IPS-18a (cell line): ENCODE results near the gene RERG.

Experiments
- H3K27ac ChIP-seq: one replicate; pipeline ENCODE4 v1.5.1; 2013; ENCODE audit warnings: low read length
- H3K27me3 ChIP-seq: one replicate; pipeline ENCODE4 v1.6.1; 2013; ENCODE audit warnings: mild to moderate bottlenecking, low read length; ENCODE audit not compliant: control insufficient read depth, insufficient read depth
- H3K36me3 ChIP-seq: one replicate; pipeline ENCODE4 v1.6.1; 2013; ENCODE audit warnings: low read depth, low read length; ENCODE audit not compliant: control insufficient read depth
- H3K4me1 ChIP-seq: one replicate; pipeline ENCODE4 v1.6.1; 2013; ENCODE audit warnings: low read depth, low read length; ENCODE audit not compliant: control insufficient read depth
- H3K4me3 ChIP-seq: one replicate; pipeline ENCODE4 v1.5.1; 2013; ENCODE audit warnings: low read length
- H3K9ac ChIP-seq: one replicate; pipeline ENCODE4 v1.6.1; 2013; ENCODE audit warnings: mild to moderate bottlenecking, low read length, moderate library complexity
- H3K9me3 ChIP-seq: one replicate; pipeline ENCODE4 v1.6.1; 2013; ENCODE audit warnings: low read depth, low read length; ENCODE audit not compliant: control insufficient read depth

Gene RERG

DNA sequence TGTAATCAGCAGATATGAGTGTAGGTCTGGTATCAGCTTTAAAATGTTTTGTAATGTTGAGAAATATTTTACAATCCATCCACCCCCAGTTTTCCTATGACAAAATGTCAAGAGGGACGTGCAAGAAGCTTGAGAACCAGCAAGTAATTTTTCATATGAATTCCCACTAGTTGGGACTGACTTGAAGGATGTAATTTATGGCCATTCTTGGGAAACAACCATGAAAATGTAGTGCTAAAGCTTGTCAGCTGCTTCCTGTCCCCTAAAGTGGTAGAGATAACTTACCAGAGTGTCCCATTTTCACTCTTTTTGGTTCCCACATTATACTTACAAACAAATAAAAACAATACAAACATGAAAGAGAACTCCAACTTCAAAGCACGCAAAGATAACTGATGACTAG lies 63.9 kb downstream of the RERG start:
- no peaks in the 10 kb centered on the region for H3K9me3 ChIP-seq
- no peak overlapping the region for H3K4me3 ChIP-seq
- H3K27me3 ChIP-seq = no peaks in the 10 kb centered on the region
- H3K9ac ChIP-seq = no peak overlapping the region
- H3K36me3 ChIP-seq = no peaks in the 10 kb centered on the region
- H3K4me1 ChIP-seq = no peaks in the 10 kb centered on the region
- no peak overlapping the region for H3K27ac ChIP-seq

DNA sequence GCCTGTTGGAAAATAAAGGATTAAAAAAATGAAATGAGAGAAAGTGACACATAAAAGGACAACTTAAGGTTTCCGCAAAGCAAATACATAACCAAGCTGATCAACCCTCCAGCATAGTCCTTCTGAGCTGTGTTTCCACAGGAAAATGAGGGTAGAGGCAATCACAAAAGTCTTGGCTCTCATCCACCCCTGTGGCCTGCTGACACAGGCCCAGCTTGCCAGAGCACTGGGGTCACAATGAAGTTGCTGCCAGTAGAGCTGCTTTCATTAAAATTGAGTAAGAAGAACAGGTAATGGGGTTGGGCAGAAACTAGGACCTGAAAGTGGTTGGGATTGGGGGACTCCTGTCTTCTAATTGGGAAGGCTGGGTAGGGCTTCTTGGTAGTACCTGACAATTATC lies 65.9 kb downstream of the RERG start:
- H3K27me3 ChIP-seq = no peaks in the 10 kb centered on the region
- no peak overlapping the region for H3K9ac ChIP-seq
- no peaks in the 10 kb centered on the region for H3K36me3 ChIP-seq
- no peak overlapping the region for H3K27ac ChIP-seq
- H3K9me3 ChIP-seq = no peaks in the 10 kb centered on the region
- H3K4me3 ChIP-seq = no peak overlapping the region
- H3K4me1 ChIP-seq = no peaks in the 10 kb centered on the region

DNA sequence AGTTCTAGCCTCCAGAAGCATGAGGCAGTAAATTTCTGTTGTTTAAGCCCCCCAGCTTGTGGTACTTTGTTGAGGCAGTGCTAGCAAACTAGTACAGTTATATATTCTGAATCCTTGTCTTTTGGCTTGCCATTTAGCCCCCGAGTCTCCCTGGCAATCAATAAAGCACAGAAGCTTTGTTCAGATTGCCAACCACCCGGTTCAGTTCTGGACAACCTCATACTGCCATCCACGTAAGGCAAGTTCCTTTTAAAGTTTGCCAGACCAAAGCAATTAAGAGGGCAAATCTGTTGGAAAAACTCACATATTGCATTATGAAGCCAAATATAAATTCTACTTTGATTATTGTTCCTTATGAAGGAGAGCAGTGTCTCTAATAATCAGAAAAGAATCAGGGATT lies 67.1 kb downstream of the RERG start:
- Histone ChIP-seq H3K4me3 (no peak overlapping the region), H3K9ac (no peak overlapping the region), H3K27ac (no peak overlapping the region), H3K9me3 (no peaks in the 10 kb centered on the region), H3K27me3 (no peaks in the 10 kb centered on the region), H3K4me1 (no peaks in the 10 kb centered on the region), H3K36me3 (no peaks in the 10 kb centered on the region)

DNA sequence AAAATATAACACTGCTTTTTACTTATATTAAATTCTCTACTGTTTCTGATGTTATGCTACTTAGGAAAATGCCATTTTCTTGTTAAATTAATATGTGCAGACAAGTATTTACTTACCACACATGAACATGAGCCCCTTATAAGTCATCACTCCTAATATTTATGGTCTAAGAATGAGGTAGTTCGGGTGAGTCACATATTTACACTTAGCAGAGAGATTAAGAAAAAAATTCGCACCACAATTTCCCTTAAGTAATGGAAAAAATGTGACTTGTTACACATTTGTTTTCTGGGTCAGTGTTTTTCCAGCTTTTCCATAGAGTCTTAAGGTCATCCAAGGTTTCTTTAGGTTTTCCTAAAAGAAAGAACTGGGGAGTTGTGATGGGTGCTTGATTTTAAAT lies 68.3 kb downstream of the RERG start:
- Histone ChIP-seq H3K36me3 (no peaks in the 10 kb centered on the region), H3K27ac (no peak overlapping the region), H3K27me3 (no peaks in the 10 kb centered on the region)

DNA sequence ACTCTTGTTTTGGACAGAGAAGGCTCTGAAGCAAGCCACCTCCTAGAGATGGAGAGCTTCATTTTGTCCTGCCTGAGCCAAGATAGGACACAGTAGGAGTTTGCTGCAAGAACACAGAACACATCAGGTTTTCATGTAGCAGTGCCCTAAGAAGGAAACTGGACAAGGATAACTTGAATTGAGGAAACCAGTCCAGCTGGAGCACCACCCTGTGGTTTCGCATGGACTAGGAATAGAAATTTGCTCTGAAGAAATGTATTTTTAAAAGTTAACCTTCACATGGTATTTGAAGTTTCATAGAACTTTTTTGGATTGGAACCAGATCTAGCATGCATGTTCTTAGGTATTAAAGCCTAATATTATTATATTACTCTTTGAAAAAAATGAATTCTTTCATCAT lies 68.8 kb downstream of the RERG start:
- H3K9ac ChIP-seq = no peak overlapping the region
- H3K36me3 ChIP-seq = no peaks in the 10 kb centered on the region
- H3K9me3 ChIP-seq = no peaks in the 10 kb centered on the region
- no peak overlapping the region for H3K27ac ChIP-seq
- H3K27me3 ChIP-seq = no peaks in the 10 kb centered on the region
- H3K4me3 ChIP-seq = no peak overlapping the region
- no peaks in the 10 kb centered on the region for H3K4me1 ChIP-seq

More for the DNA sequence above, 68.3 kb downstream of the RERG start:
- H3K9ac ChIP-seq = no peak overlapping the region
- no peaks in the 10 kb centered on the region for H3K4me1 ChIP-seq
- no peak overlapping the region for H3K4me3 ChIP-seq
- H3K9me3 ChIP-seq = no peaks in the 10 kb centered on the region

DNA sequence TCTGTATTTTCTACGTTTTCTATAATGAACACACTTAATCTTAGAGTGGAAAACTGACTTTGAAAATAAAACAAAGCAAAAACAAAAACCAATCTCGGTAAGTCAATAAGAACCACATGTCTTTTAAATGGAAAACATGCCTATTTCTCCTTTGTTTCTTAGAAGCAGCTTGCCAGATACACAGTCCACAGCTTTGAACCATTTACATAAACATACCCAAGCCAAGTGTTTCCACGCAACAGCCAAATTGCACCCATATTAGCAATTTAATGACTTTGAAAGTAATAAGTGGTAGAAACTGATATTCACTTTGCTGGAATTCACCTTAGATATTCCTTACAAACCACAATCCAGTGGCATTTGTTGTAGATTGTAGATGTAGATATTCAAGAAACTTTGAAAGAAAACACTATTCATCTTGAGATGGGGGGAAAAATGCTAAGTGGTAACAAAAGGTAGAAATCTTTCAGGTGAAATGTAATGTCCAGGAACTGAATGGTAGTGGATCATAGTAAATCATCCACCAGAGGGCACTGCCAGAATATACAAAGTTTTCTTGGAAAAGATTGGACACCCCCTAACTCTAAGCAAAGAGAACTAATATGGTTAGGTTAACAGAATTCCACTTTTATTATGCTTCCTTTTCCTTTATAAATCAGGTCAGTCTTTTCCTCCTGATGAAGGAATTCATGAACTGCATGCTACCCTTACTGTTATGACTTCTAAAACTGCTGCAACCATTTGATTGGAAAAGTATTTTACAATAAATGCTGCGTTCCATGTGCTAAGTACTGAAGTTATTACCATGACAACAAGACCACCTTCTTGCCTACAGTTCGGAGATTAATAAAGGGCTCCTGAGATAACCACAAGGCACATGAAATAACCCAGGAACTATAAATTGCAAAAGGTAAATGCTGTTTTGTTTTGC lies 69.8 kb downstream of the RERG start:
- Histone ChIP-seq H3K27ac (no peak overlapping the region), H3K27me3 (no peaks in the 10 kb centered on the region), H3K9me3 (no peaks in the 10 kb centered on the region)

DNA sequence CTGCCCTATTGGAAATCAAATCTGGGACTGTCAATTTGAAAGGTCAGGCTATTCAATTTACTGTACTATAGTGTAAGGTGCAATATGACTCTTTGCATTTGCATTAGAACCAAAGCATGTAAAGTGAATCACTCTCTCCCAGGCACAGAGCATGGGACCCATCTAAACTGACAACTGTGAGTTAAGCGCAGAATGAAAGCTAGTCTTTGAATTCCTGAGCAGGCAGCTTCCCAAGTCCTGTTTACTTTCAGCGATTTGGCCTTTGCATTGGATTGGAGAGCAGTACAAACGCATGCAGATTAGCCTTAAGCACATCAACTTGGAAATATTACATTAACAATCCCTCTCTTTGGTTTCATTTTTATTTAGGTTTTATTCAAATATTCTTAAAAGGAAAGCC lies 74.6 kb downstream of the RERG start:
- H3K27me3 ChIP-seq = no peaks in the 10 kb centered on the region

More for the DNA sequence above, 69.8 kb downstream of the RERG start:
- no peaks in the 10 kb centered on the region for H3K36me3 ChIP-seq
- H3K4me3 ChIP-seq = no peak overlapping the region
- no peaks in the 10 kb centered on the region for H3K4me1 ChIP-seq
- no peak overlapping the region for H3K9ac ChIP-seq

DNA sequence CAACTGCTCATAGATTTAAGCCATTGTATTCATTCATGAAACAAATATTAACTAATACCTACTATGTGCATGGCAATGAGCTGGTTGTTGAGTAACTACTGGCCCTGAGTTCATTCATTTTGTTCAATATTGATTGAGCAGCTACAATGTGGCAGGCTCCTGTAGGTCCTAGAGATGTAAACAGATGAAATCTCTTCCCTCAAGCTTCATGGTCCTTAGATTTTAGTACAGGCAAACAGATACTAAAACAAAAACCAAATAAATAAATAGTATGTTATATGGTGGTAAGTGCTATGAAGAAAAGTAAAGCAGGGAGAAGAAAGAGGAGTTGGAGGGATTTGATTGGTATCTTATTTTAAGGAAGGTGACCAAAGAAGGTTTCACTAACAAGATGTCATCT lies 77.8 kb downstream of the RERG start:
- H3K9ac ChIP-seq = no peak overlapping the region
- no peaks in the 10 kb centered on the region for H3K36me3 ChIP-seq
- H3K4me1 ChIP-seq = peaks cover 4% of the 10 kb centered on the region
- H3K27me3 ChIP-seq = no peaks in the 10 kb centered on the region
- no peaks in the 10 kb centered on the region for H3K9me3 ChIP-seq
- H3K4me3 ChIP-seq = no peak overlapping the region
- H3K27ac ChIP-seq = no peak overlapping the region

More for the DNA sequence above, 74.6 kb downstream of the RERG start:
- no peak overlapping the region for H3K27ac ChIP-seq
- H3K36me3 ChIP-seq = no peaks in the 10 kb centered on the region
- H3K9ac ChIP-seq = no peak overlapping the region
- no peaks in the 10 kb centered on the region for H3K9me3 ChIP-seq
- H3K4me1 ChIP-seq = peaks cover 4% of the 10 kb centered on the region
- no peak overlapping the region for H3K4me3 ChIP-seq

DNA sequence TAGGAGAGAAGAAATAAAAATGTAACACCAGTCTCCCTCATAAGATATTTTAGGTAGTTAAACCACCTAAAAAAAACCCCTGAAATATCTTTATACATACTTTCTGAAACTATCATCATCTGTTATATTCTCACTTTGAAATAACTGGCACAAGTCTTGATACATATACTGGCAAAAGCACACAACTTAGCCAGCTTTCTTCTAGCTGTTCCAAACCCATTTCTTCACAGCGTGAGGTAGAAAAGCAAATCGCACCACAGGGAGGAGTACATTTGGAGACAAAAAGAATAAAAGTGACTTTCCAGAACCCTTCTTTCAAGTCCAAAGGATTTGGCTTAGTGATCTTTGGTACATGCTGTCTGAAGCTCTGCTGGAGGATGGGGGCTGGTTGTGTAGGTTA lies 78.5 kb downstream of the RERG start:
- no peaks in the 10 kb centered on the region for H3K27me3 ChIP-seq

DNA sequence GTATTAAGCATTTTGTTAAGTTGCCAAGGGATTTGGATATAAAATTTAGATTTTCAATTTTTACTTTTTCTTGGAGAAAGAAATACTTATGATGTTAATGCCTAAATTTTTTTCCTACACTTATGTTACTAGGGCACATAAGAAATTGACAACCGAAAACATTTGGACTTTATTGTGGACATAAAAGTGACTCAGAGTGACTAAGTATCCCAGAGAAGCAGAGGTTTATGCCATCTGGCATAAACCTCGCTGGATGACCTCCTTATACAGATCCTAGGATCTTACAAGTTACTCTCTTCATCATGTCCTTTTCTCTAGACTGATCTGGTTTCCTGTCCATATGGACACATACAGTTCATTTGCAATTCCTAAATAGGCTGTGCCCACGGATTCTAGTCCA lies 89.8 kb downstream of the RERG start:
- no peaks in the 10 kb centered on the region for H3K9me3 ChIP-seq
- no peak overlapping the region for H3K27ac ChIP-seq
- no peak overlapping the region for H3K4me3 ChIP-seq
- H3K27me3 ChIP-seq = no peaks in the 10 kb centered on the region
- no peak overlapping the region for H3K9ac ChIP-seq
- no peaks in the 10 kb centered on the region for H3K4me1 ChIP-seq
- H3K36me3 ChIP-seq = no peaks in the 10 kb centered on the region

More for the DNA sequence above, 78.5 kb downstream of the RERG start:
- Histone ChIP-seq H3K9me3 (no peaks in the 10 kb centered on the region), H3K9ac (no peak overlapping the region), H3K27ac (no peak overlapping the region), H3K4me1 (peaks cover 4% of the 10 kb centered on the region), H3K4me3 (no peak overlapping the region), H3K36me3 (no peaks in the 10 kb centered on the region)

DNA sequence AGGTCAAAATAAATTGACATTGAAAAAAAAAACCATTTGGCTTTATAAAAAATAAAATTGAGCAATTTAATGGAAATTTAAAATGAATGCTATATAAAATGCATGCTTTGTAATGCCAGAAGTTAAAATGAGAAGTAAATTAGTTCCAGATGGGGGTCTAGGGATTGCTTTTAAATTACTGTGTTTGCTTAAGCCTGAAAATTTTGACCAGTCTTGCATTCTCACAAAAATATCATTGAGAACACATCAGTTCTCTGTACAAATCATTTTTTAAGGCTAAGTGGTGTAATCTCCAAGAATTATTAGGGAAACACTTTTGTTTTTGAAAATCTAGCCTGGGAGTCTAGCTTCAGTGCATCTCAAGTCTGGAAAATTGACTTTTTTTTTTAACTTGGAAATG lies 90.7 kb downstream of the RERG start:
- Histone ChIP-seq H3K36me3 (no peaks in the 10 kb centered on the region), H3K27ac (no peak overlapping the region), H3K9ac (no peak overlapping the region), H3K4me1 (no peaks in the 10 kb centered on the region), H3K9me3 (no peaks in the 10 kb centered on the region), H3K27me3 (no peaks in the 10 kb centered on the region), H3K4me3 (no peak overlapping the region)

DNA sequence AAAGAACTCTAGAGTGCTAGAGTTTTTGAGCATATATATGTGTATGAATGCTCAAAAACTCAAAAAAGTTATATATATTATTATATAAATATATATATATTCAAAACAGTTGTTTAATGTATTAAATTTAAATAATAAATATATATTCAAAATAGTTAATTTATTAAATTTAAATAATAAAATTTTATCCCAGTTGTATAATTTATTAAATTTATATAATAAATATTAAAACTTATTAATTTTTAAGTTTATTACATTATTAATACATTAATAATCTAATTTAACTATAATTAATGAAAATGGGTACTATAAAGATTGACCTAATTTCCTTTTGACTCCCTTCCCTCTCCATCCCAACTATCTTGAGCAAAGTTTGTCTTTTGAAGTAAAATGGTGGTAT lies 97.8 kb downstream of the RERG start:
- Histone ChIP-seq H3K36me3 (no peaks in the 10 kb centered on the region), H3K4me1 (no peaks in the 10 kb centered on the region), H3K4me3 (no peak overlapping the region), H3K27ac (no peak overlapping the region), H3K9ac (no peak overlapping the region), H3K9me3 (no peaks in the 10 kb centered on the region), H3K27me3 (no peaks in the 10 kb centered on the region)
